ENCODE results near the gene FANCM.

DNA sequence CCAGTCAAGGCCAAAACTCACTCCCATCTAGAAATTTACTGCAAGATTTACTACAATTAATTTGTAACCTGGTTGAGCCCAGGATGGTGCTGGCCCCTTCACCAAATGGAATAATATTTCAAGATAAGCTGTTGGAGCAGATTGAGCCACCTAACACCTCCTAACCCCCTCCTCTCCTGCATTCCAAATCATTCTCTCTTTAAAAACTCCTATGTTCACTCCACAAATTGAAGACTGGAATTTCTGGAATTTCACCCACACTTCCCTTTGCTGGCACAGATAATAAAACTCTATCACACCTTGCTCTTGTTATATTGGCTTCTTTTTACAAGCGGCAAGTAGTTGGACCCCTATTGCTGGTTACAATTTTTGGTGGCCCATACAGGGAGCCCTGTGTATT lies 75.6 kb downstream of the FANCM start:
- TF ChIP-seq CTCF (IDR thresholded peaks at IDR 0.05; ENCODE audit: extremely low read depth in 1 of 2, insufficient read depth in 1 of 2, low read depth in 1 of 2, low read length in 2 of 2) (no peak), GATA2 (IDR thresholded peaks at IDR 0.05; ENCODE audit: insufficient read depth, insufficient read length, low read depth, low read length) (no peak), POLR2A (IDR thresholded peaks at IDR 0.05; ENCODE audit: low read depth, low read length) (no peak)
